Aorta (tissue), 5 donors: ENCODE results near the gene PCNA. TPM values are rescaled to one million over a fixed set of nuclear protein-coding genes. Genes with fewer than 3 reads are reported as not detected.
"Not testable (repeated sequence)": the region's sequence is repeated elsewhere in the genome, so short reads cannot be mapped to it uniquely, and the experiment has no call there.

Experiments
- ATAC-seq: fragments of 200-7000 bp; cut with Tn5 transposase; one replicate; pipeline ENCODE4 v1.9.1; 2022; ENCODE audit warnings: moderate library complexity; ENCODE audit not compliant: low FRiP score
- DNase-seq, 2 donors: peaks; one replicate each; pipeline ENCODE4 v3.0.0-alpha.2; 2020
- H3K27ac ChIP-seq, 2 donors: one replicate each; pipeline ENCODE4 v1.5.1; 2013; ENCODE audit warnings: low read length in 2 of 2, mild to moderate bottlenecking in 2 of 2, moderate library complexity in 2 of 2, control low read depth in 1 of 2, inconsistent platforms in 1 of 2, low read depth in 1 of 2
- H3K27me3 ChIP-seq, 2 donors: one replicate each; pipeline ENCODE4 v1.6.1; 2013; ENCODE audit warnings: control low read depth in 1 of 2, low read length in 1 of 2, mild to moderate bottlenecking in 1 of 2, moderate library complexity in 1 of 2; ENCODE audit not compliant: insufficient read depth in 2 of 2, control insufficient read depth in 1 of 2
- H3K36me3 ChIP-seq, 2 donors: one replicate each; pipeline ENCODE4 v1.6.1; 2013; ENCODE audit warnings: control low read depth in 1 of 2, low read length in 1 of 2, mild to moderate bottlenecking in 1 of 2; ENCODE audit not compliant: insufficient read depth in 2 of 2, control insufficient read depth in 1 of 2
- H3K4me1 ChIP-seq, 2 donors: one replicate each; pipeline ENCODE4 v1.6.1; 2013; ENCODE audit warnings: low read length in 2 of 2, control low read depth in 1 of 2, mild to moderate bottlenecking in 1 of 2, moderate library complexity in 1 of 2; ENCODE audit not compliant: insufficient read depth in 2 of 2, control insufficient read depth in 1 of 2
- H3K4me3 ChIP-seq, 2 donors: one replicate each; pipeline ENCODE4 v1.5.1; 2013; ENCODE audit warnings: low read length in 2 of 2, control low read depth in 1 of 2, mild to moderate bottlenecking in 1 of 2
- H3K9me3 ChIP-seq: one replicate; pipeline ENCODE4 v1.6.1; 2013; ENCODE audit warnings: mild to moderate bottlenecking, low read length; ENCODE audit not compliant: control insufficient read depth
- WGBS, 2 donors: extraction: QIAGEN DNeasy Blood & Tissue Kit; methylation state at CpG; one replicate each; pipeline ENCODE4 v1.1.7; 2013; 5-methylcytosine and 5-hydroxymethylcytosine counted together
- intact Hi-C, 2 donors: fragments of 100-400 bp; cut with DNase I; formaldehyde crosslinking; loops; one replicate each; pipeline versions ENCODE4 v1.14.2 to v1.15.0; 2022
- polyA plus RNA-seq, 2 donors: library from polyadenylated mRNA; stranded (reverse); fragments of 200-250 nt; gene quantifications; one replicate each; pipeline ENCODE4 v1.2.3, GENCODE V29; 2013
- total RNA-seq, 2 donors: library from RNA; stranded (reverse); fragmentation: NEBNext Ultra II Directional; extraction: Animal tissue kit (Norgen Biotek cat#: 25700); gene quantifications; one replicate each; pipeline ENCODE4 v1.2.1, GENCODE V29; 2021
- donor health status: healthy with polysubstance abuse.
- donor health status: Bipolar disorder and iron deficiency.
- donor health status: DM: no; HTN: no; CAD: no.
- donor health status: DM: no; HTN: no; CAD: no.
- donor health status: DM: yes; HTN: yes; CAD: no.

Gene PCNA
- total and polyA plus RNA-seq, 4 donors = 20.1 to 37.4 (median 28.3) TPM

- intact Hi-C loops = loop anchor here in 1 of 2 donors (10.0 kb wide), 1 partner anchor 144 kb away; no protein-coding TSS in a partner anchor
- H3K9me3 ChIP-seq, DNase-seq, H3K36me3 ChIP-seq, H3K27me3 ChIP-seq, ATAC-seq, H3K4me3 ChIP-seq, H3K27ac ChIP-seq, H3K4me1 ChIP-seq: not testable (repeated sequence)
- WGBS, 2 donors = 82 to 92% methylated on average over 1 of the region's 1 CpG
These were observed 20.7 kb downstream of the PCNA start for GRCh38 chr20:5099009-5099408.

- no peaks in the 10 kb centered on the region for H3K4me1 ChIP-seq
- intact Hi-C loops = loop anchor here in 1 of 2 donors (10.0 kb wide), 1 partner anchor 142 kb away; no protein-coding TSS in a partner anchor
- no peak for ATAC-seq
- H3K9me3 ChIP-seq = no peaks in the 10 kb centered on the region
- DNase-seq = no peak
- H3K27ac ChIP-seq = no peak overlapping the region
- H3K4me3 ChIP-seq = no peak overlapping the region
- no peaks in the 10 kb centered on the region for H3K27me3 ChIP-seq
- H3K36me3 ChIP-seq = peaks cover 0 to 3% of the 10 kb centered on the region in 2 donors
- WGBS, 2 donors = 83 to 92% methylated on average over 2 of the region's 2 CpGs
These were observed 23.3 kb downstream of the PCNA start for GRCh38 chr20:5096463-5096862.

- intact Hi-C loops = loop anchor here in 1 of 2 donors (10.0 kb wide), 1 partner anchor 141 kb away; no protein-coding TSS in a partner anchor
- DNase-seq = no peak
- no peaks in the 10 kb centered on the region for H3K4me1 ChIP-seq
- no peaks in the 10 kb centered on the region for H3K9me3 ChIP-seq
- no peak overlapping the region for H3K27ac ChIP-seq
- 83 to 93% methylated on average over 3 of the region's 3 CpGs for WGBS, 2 donors
- peaks cover 0 to 3% of the 10 kb centered on the region in 2 donors for H3K36me3 ChIP-seq
- H3K4me3 ChIP-seq = no peak overlapping the region
- H3K27me3 ChIP-seq = no peaks in the 10 kb centered on the region
- no peak for ATAC-seq
These were observed 23.8 kb downstream of the PCNA start for GRCh38 chr20:5095931-5096330.

- intact Hi-C loops = loop anchor here in 1 of 2 donors (10.0 kb wide), 1 partner anchor 141 kb away; no protein-coding TSS in a partner anchor
- WGBS, 2 donors = 81 to 87% methylated on average over 3 of the region's 3 CpGs
- no peaks in the 10 kb centered on the region for H3K4me1 ChIP-seq
- DNase-seq = no peak
- H3K4me3 ChIP-seq = no peak overlapping the region
- H3K36me3 ChIP-seq = peaks cover 0 to 3% of the 10 kb centered on the region in 2 donors
- no peaks in the 10 kb centered on the region for H3K27me3 ChIP-seq
- H3K9me3 ChIP-seq = no peaks in the 10 kb centered on the region
- H3K27ac ChIP-seq = no peak overlapping the region
- ATAC-seq = no peak
These were observed 24.3 kb downstream of the PCNA start for GRCh38 chr20:5095454-5095853.

GRCh38 chr20:5092765-5093339, 26.9 kb downstream of the PCNA start:
- H3K9me3 ChIP-seq = no peaks in the 10 kb centered on the region
- intact Hi-C loops = loop anchor here in 1 of 2 donors (10.0 kb wide), 1 partner anchor 138 kb away; no protein-coding TSS in a partner anchor
- no peaks in the 10 kb centered on the region for H3K27me3 ChIP-seq
- ATAC-seq = no peak
- WGBS, 2 donors = 70 to 97% methylated on average over 4 of the region's 4 CpGs
- no peak overlapping the region for H3K4me3 ChIP-seq
- no peak overlapping the region for H3K27ac ChIP-seq
- peaks cover 0 to 3% of the 10 kb centered on the region in 2 donors for H3K36me3 ChIP-seq
- no peaks in the 10 kb centered on the region for H3K4me1 ChIP-seq
- DNase-seq = no peak

- 90% methylated on average over 6 of the region's 6 CpGs for WGBS, 2 donors
- no peak for ATAC-seq
- no peaks in the 10 kb centered on the region for H3K27me3 ChIP-seq
These were observed 27.9 kb downstream of the PCNA start for GRCh38 chr20:5091902-5092301.

GRCh38 chr20:5090191-5090590, 29.6 kb downstream of the PCNA start:
- no peaks in the 10 kb centered on the region for H3K27me3 ChIP-seq
- no peak overlapping the region for H3K4me3 ChIP-seq
- peak in 1 of 2 donors; percentile 53 for DNase-seq
- H3K27ac ChIP-seq = no peak overlapping the region
- H3K36me3 ChIP-seq = no peaks in the 10 kb centered on the region
- WGBS, 2 donors = 73 to 83% methylated on average over 4 of the region's 4 CpGs
- ATAC-seq = no peak
- H3K4me1 ChIP-seq = no peaks in the 10 kb centered on the region
- intact Hi-C loops = loop anchor here in 1 of 2 donors (10.0 kb wide), 1 partner anchor 135 kb away; no protein-coding TSS in a partner anchor
- no peaks in the 10 kb centered on the region for H3K9me3 ChIP-seq

More at GRCh38 chr20:5091902-5092301, 27.9 kb downstream of the PCNA start:
- DNase-seq = no peak
- intact Hi-C loops = loop anchor here in 1 of 2 donors (10.0 kb wide), 1 partner anchor 137 kb away; no protein-coding TSS in a partner anchor
- H3K36me3 ChIP-seq = no peaks in the 10 kb centered on the region
- H3K27ac ChIP-seq = no peak overlapping the region
- no peak overlapping the region for H3K4me3 ChIP-seq
- no peaks in the 10 kb centered on the region for H3K9me3 ChIP-seq
- H3K4me1 ChIP-seq = no peaks in the 10 kb centered on the region

GRCh38 chr20:5088688-5089087, 31.1 kb downstream of the PCNA start:
- Histone ChIP-seq H3K36me3 (no peaks in the 10 kb centered on the region), H3K27me3 (no peaks in the 10 kb centered on the region), H3K9me3 (no peaks in the 10 kb centered on the region), H3K27ac (no peak overlapping the region), H3K4me1 (no peaks in the 10 kb centered on the region), H3K4me3 (no peak overlapping the region)
- DNase-seq = no peak
- 69 to 88% methylated on average over 3 of the region's 3 CpGs for WGBS, 2 donors
- intact Hi-C loops = no loop called here
- no peak for ATAC-seq

- no peak for ATAC-seq
- Histone ChIP-seq H3K4me3 (no peak overlapping the region), H3K27me3 (no peaks in the 10 kb centered on the region), H3K4me1 (no peaks in the 10 kb centered on the region), H3K27ac (no peak overlapping the region), H3K36me3 (no peaks in the 10 kb centered on the region), H3K9me3 (no peaks in the 10 kb centered on the region)
- intact Hi-C loops = no loop called here
- WGBS, 2 donors = 87 to 88% methylated on average over 4 of the region's 4 CpGs
- DNase-seq = peak in 1 of 2 donors; percentile 60
These were observed 34.4 kb downstream of the PCNA start for GRCh38 chr20:5085380-5085779.
